Measurements from ENCODE around the gene ABCA9.
"Not testable (repeated sequence)": the region's sequence is repeated elsewhere in the genome, so short reads cannot be mapped to it uniquely, and the experiment has no call there.

Gene ABCA9

DNA sequence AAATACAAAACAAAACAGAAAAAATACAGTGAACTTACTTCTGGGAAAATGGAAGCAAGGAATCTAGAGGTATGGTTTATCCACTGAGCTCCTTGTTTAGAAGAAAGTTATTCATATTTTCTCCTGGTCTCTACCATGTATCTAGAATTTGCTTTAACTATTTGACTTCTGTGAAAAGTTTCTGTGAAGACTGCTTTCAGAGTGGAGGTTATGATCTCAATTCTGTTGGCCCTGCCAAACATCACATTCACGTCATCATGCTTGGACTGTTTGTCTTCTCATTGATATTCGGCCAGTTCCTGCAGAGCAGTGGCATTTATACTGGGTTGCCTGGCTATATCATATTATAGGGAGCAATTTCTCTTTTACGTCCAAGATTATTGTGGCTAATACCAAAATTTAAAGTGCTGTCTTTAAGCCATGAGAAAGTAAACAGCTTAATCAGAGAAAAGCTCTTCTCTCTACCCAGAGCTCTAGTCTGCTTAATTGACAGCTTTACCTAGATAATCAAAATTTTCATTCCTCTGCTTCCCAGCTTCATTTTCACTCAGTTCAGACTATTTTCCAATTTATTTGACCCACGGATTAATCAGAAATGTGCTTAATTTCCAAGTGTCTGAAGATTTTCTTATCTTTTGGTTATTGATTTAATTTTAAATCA lies 105.4 kb downstream of the ABCA9 start, which contains the start of gene ABCA8:
ABCA8 (minus strand) TSS at position 212 of the 661 bp plus-strand sequence. CDS start 13,358 bp downstream, outside the sequence.
- no peak for DNase-seq (ENCODE audit: low read depth in 2 of 2)

GRCh38 chr17:68954146-68954896 lies 106.4 kb downstream of the ABCA9 start:
- no peak for DNase-seq (ENCODE audit: low read depth in 2 of 2)

GRCh38 chr17:68953340-68953997 lies 107.3 kb downstream of the ABCA9 start:
- no peak for DNase-seq (ENCODE audit: low read depth in 2 of 2)

- no peak for DNase-seq (ENCODE audit: low read depth in 2 of 2)
Measured at GRCh38 chr17:68950725-68951124, 110.0 kb downstream of the ABCA9 start.

- DNase-seq (ENCODE audit: low read depth in 2 of 2): not testable (repeated sequence)
Measured at GRCh38 chr17:68947868-68948267, 112.9 kb downstream of the ABCA9 start.

DNA sequence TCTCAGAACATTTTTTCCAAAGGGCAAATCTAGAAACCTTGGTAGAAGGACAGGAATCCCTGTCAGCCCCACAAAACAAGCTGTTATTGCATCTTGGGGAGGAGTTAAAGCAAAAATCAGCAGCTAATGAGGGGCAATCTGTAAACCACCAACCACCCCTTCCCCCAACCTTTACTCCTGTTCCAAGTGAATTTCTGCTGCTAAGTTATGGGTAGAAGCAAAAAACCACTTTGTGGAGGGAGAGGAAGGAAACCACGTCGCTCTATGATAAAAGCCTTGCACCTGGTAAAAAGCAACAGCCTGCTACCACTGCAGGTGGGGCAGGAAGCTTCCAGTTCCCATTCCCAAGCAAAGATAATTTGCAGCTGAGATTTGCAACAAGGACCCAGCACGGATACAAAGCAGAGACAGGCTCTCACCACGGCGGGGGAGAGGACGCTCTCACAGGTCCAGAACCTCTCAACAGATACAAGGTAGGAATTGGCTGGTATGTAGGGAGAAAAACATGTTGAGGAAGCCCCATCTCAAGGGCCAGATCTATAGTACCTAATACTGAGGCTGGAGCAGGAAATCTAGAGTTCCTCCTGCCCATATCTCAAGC lies 116.2 kb downstream of the ABCA9 start:
- DNase-seq (ENCODE audit: low read depth in 2 of 2): no peak

GRCh38 chr17:68943812-68944182 lies 116.9 kb downstream of the ABCA9 start:
- DNase-seq (ENCODE audit: low read depth in 2 of 2): not testable (repeated sequence)

GRCh38 chr17:68943123-68943811 lies 117.5 kb downstream of the ABCA9 start:
- no peak for DNase-seq (ENCODE audit: low read depth in 2 of 2)

DNA sequence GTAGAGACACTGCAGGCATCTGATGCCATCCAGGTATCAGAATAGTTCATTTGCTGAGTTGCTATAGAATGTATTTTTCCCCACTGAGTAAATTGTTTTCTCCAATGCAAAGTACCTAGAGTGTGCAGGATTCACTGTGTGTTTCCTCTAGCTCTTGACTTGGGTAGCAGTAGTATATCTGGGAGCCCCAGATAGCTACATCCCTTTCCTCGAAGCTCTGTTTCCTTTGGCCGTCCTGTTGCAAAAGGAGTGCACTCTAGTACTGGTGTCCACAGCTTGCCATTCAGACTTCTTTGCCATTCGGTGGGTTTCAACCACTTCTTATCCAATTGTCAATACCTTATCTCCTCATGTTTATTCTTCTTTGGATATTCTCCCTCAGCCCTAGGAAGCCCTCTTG lies 118.3 kb downstream of the ABCA9 start:
- DNase-seq (ENCODE audit: low read depth in 2 of 2): no peak

DNA sequence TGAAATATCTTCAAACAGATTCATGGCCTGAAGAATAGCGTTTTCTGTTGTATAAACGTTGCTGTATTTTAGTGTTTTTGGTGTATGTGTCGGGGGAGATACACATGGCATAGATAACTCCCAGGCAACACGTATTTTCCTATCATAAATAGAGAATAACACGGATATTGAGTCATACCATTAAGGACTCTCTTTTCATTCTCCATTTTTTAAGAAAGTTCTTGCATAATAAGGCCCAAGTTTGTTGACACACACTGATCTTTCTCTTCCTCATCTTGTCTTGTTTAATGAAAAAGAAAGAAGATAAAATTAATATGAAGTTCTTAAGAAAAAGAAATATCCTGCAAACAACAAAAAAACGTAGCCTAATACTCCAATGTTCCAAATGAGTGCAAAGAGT lies 119.0 kb downstream of the ABCA9 start:
- DNase-seq (ENCODE audit: low read depth in 2 of 2): no peak

GRCh38 chr17:68939195-68939594 lies 121.5 kb downstream of the ABCA9 start:
- no peak for DNase-seq (ENCODE audit: low read depth in 2 of 2)

DNA sequence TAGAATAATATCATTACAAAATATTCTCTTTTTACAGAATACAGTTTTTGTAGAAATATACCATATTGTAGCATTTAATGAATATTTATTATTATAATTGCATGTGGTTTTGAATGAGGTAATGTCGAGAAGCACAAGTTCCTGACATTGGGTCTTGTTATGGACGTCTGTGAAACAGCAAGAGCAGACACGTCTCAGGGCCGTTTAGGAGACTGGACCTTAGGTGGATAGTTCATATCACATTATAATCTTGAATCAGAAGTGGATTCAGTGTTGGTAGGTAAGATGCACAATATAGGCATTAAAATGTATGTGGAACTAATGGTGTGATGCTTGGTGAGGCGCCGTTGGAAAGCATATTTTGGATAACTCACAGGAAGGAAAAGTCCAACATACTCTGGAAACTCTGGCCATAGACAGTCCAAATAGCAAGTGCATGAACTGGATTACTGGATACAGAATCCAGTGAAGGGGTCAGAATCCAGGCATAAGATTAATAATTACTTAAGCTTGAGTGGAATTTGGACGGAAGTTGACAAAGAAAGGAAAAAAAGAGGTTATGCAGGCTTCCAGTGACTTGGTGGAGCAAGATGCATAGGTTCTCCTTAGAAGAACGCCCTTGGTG lies 122.7 kb downstream of the ABCA9 start:
- DNase-seq (ENCODE audit: low read depth in 2 of 2): no peak

- DNase-seq (ENCODE audit: low read depth in 2 of 2): no peak
Measured at GRCh38 chr17:68927516-68927915, 133.2 kb downstream of the ABCA9 start.

- no peak for DNase-seq (ENCODE audit: low read depth in 2 of 2)
Measured at GRCh38 chr17:68924793-68925720, 135.7 kb downstream of the ABCA9 start.
